SK-N-SH treated with all-trans-retinoic acid at 6 μM for 48 hours (cell line): ENCODE measurements around the gene PSMC1.

ENCODE experiments used
- ARNTL ChIP-seq: fragments of 450-650 bp; formaldehyde crosslinking; IDR thresholded peaks from 2 replicates; pipeline ENCODE4 v1.5.0; 2020; ENCODE audit warnings: low read depth, mild to moderate bottlenecking, moderate library complexity, borderline replicate concordance
- CREB5 ChIP-seq: fragments of 250-450 bp; sonication (Bioruptor Pico); IDR thresholded peaks from 2 replicates; pipeline ENCODE4 v1.5.1; 2020; ENCODE audit warnings: low read depth, mild to moderate bottlenecking, moderate library complexity
- CSRNP3 ChIP-seq: fragments of 250-450 bp; sonication (Bioruptor Pico); IDR thresholded peaks from 2 replicates; pipeline ENCODE4 v1.5.1; 2021; ENCODE audit warnings: mild to moderate bottlenecking, moderate library complexity
- PATZ1 ChIP-seq: fragments of 250-450 bp; sonication (Bioruptor Pico); IDR thresholded peaks from 2 replicates; pipeline ENCODE4 v1.8.0; 2020; ENCODE audit warnings: mild to moderate bottlenecking, moderate library complexity, borderline replicate concordance
- POU6F1 ChIP-seq: fragments of 250-450 bp; sonication (Bioruptor Pico); IDR thresholded peaks from 2 replicates; pipeline ENCODE4 v1.8.0; 2021; ENCODE audit warnings: low read depth, mild to moderate bottlenecking, moderate library complexity, borderline replicate concordance
- PPARA ChIP-seq: fragments of 250-450 bp; sonication (Bioruptor Pico); IDR thresholded peaks from 2 replicates; pipeline ENCODE4 v1.5.0; 2020; ENCODE audit warnings: mild to moderate bottlenecking, borderline replicate concordance
- TCF4 ChIP-seq: fragments of 250-450 bp; sonication (Bioruptor Pico); IDR thresholded peaks from 2 replicates; pipeline ENCODE4 v1.8.0; 2021; ENCODE audit warnings: mild to moderate bottlenecking, moderate library complexity, borderline replicate concordance
- ZFP3 ChIP-seq: fragments of 250-450 bp; sonication (Bioruptor Pico); IDR thresholded peaks from 2 replicates; pipeline ENCODE4 v1.5.0; 2020; ENCODE audit warnings: mild to moderate bottlenecking, moderate library complexity
- ZNF8 ChIP-seq: fragments of 450-650 bp; formaldehyde crosslinking; IDR thresholded peaks from 2 replicates; pipeline ENCODE4 v1.5.0; 2020; ENCODE audit warnings: mild to moderate bottlenecking, moderate library complexity

GRCh38 chr14:90213099-90213748, 43.1 kb upstream of the PSMC1 start:
- TF ChIP-seq POU6F1 = no peak
- no peak for TF ChIP-seq TCF4 (CRISPR knock-in tag)
- TF ChIP-seq ARNTL = no peak
- no peak for TF ChIP-seq PPARA (CRISPR knock-in tag)
- no peak for TF ChIP-seq ZFP3
- no peak for TF ChIP-seq CSRNP3 (CRISPR knock-in tag)
- no peak for TF ChIP-seq ZNF8 (CRISPR knock-in tag)
- no peak for TF ChIP-seq CREB5 (CRISPR knock-in tag)
- no peak for TF ChIP-seq PATZ1 (CRISPR knock-in tag)
